Measurements from ENCODE around the gene NBPF3.
"Not testable (repeated sequence)": the region's sequence is repeated elsewhere in the genome, so short reads cannot be mapped to it uniquely, and the experiment has no call there.

NBPF3 gene

GRCh38 chr1:21439721-21440629, at the start of gene NBPF3:
Gene NBPF3, plus strand, starts transcription at chr1:21440137. Its CDS starts 4,950 bp downstream, at chr1:21445087.
- no peak for FAIRE-seq

- no peak for FAIRE-seq
Measured at GRCh38 chr1:21391497-21391896, 48.4 kb upstream of the NBPF3 start.

GRCh38 chr1:21392587-21393263, 47.2 kb upstream of the NBPF3 start:
- no peak for FAIRE-seq

- FAIRE-seq: peak; percentile 27
Measured at GRCh38 chr1:21396516-21396915, 43.4 kb upstream of the NBPF3 start.

GRCh38 chr1:21397813-21398188, 42.1 kb upstream of the NBPF3 start:
- FAIRE-seq: no peak

GRCh38 chr1:21401726-21402346, 38.1 kb upstream of the NBPF3 start:
- not testable (repeated sequence) for FAIRE-seq

- no peak for FAIRE-seq
Measured at GRCh38 chr1:21406659-21407058, 33.3 kb upstream of the NBPF3 start.

GRCh38 chr1:21409897-21410296, 30.0 kb upstream of the NBPF3 start:
- not testable (repeated sequence) for FAIRE-seq

- FAIRE-seq: no peak
Measured at GRCh38 chr1:21414015-21414414, 25.9 kb upstream of the NBPF3 start.

- FAIRE-seq: not testable (repeated sequence)
Measured at GRCh38 chr1:21420378-21420777, 19.6 kb upstream of the NBPF3 start.

GRCh38 chr1:21421307-21421706, 18.6 kb upstream of the NBPF3 start:
- FAIRE-seq: not testable (repeated sequence)

- not testable (repeated sequence) for FAIRE-seq
Measured at GRCh38 chr1:21427798-21428480, 12.0 kb upstream of the NBPF3 start.

- FAIRE-seq: not testable (repeated sequence)
Measured at GRCh38 chr1:21428481-21429073, 11.4 kb upstream of the NBPF3 start.

- FAIRE-seq: not testable (repeated sequence)
Measured at GRCh38 chr1:21429210-21429609, 10.7 kb upstream of the NBPF3 start.

GRCh38 chr1:21430875-21431274, 9.1 kb upstream of the NBPF3 start:
- not testable (repeated sequence) for FAIRE-seq

- no peak for FAIRE-seq
Measured at GRCh38 chr1:21434394-21434793, 5.5 kb upstream of the NBPF3 start.

- no peak for FAIRE-seq
Measured at GRCh38 chr1:21435646-21436487, 4.1 kb upstream of the NBPF3 start.

GRCh38 chr1:21436488-21437340, 3.2 kb upstream of the NBPF3 start:
- no peak for FAIRE-seq

- no peak for FAIRE-seq
Measured at GRCh38 chr1:21437341-21437640, 2.6 kb upstream of the NBPF3 start.

GRCh38 chr1:21438646-21439312, 1.2 kb upstream of the NBPF3 start:
- not testable (repeated sequence) for FAIRE-seq
